ENCODE results near the gene GPI.

Gene GPI

DNA sequence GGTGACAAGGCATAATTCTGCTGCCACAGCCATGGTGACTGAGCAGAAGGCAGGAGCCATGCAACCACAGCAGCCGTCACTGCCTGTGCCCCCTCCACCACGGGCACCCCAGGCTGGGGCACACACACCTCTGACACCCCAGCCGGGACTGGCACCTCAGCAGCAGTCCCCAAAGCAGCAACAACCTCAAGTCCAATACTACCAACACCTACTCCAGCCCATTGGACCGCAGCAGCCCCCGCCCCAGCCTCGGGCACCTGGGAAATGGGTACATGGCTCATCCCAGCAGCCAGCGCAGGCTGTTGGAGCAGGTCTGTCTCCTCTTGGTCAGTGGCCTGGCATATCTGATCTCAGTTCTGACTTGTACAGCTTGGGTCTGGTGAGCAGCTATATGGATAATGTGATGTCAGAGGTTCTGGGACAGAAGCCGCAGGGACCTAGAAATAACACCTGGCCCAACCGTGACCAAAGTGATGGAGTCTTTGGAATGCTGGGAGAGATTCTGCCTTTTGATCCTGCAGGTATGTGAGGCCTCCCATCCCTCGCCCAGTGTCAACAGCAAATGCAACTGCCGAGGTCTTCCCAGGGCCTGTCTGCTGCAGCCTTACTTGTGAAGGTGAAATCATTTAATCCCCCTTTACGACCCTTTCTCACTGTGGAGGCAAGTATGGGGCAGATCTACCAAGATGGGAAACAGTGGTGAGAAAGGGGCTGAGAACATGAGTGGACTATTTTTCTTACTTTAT lies 22.9 kb upstream of the GPI start:
- DNase-seq = no peak

- DNase-seq = no peak
Observed at GRCh38 chr19:34343751-34344150, 21.2 kb upstream of the GPI start.

DNA sequence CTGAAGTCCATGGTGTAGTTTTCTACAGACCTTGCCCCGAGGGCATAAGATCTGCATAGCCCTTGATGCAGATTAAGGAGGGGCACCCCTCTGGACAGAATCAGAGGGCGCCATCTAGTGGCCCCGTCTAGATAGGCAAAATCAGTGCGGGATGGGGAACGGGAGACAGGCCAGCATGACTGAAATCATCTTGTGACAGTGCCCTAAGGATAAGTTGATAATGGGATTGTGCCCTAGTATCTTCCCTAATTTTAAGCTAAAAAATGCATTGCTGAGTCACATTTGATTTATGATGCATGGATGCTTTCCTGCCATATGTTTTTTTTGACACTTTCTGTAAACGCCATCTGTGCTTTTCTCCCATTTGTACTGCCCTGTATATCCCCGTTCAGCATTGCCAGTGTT lies 19.0 kb upstream of the GPI start:
- peak; percentile 81 to 92 for DNase-seq

DNA sequence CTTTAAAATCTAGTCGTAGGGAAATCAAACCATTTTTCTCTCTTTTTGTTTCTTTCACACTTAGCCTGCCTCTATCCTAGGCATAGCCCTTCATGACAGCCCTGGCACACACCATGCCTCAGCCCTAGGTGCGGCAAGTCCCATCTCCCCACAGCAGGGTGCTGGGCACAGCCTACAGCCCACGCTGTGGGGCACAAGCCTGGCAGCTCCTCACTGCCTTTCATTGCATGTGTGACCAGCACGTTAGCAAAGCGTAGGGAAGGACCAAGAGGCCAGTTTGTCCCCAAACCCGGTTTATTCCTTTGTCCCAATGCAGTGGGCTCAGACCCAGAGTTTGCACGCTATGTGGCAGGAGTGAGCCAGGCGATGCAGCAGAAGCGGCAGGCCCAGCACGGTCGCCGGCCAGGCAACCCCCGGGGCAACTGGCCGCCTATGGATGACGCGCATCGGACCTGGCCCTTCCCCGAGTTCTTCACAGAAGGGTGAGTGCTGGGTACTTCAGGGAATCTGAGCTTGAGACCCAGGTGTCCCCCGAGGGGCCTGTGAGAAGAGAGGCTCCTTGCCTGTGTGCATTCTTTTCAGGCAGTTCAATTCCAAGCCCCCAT lies 17.3 kb upstream of the GPI start:
- DNase-seq = peak in 1 of 2 experiments; percentile 61

- peak in 1 of 2 experiments; percentile 30 for DNase-seq
Observed at GRCh38 chr19:34348899-34349487, 16.0 kb upstream of the GPI start.

- DNase-seq = no peak
Observed at GRCh38 chr19:34350161-34350561, 14.8 kb upstream of the GPI start.

GRCh38 chr19:34351382-34351826 lies 13.6 kb upstream of the GPI start:
- no peak for DNase-seq

DNA sequence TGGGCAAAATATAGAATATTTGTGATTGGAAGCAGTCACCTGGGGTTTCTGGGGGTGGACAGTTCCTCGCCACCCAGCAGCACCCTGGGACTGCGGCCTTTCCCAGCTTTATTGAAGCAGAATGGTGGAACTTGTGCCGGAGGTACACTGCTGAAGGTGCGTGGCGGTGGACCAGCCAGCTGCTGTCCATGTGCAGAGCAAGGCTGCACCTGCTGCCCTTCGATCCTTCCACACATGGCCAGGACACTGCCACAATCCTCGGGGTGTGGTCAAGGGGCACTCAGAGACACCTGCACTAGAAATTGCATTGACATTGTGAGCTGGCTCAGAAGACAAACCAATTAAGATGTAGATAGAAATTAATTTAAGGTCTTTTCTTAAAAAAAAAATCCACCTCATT lies 11.4 kb upstream of the GPI start:
- DNase-seq = no peak

- no peak for DNase-seq
Observed at GRCh38 chr19:34355201-34355600, 9.8 kb upstream of the GPI start.

GRCh38 chr19:34356875-34357274 lies 8.1 kb upstream of the GPI start:
- DNase-seq = no peak

GRCh38 chr19:34357431-34357830 lies 7.6 kb upstream of the GPI start:
- no peak for DNase-seq

DNA sequence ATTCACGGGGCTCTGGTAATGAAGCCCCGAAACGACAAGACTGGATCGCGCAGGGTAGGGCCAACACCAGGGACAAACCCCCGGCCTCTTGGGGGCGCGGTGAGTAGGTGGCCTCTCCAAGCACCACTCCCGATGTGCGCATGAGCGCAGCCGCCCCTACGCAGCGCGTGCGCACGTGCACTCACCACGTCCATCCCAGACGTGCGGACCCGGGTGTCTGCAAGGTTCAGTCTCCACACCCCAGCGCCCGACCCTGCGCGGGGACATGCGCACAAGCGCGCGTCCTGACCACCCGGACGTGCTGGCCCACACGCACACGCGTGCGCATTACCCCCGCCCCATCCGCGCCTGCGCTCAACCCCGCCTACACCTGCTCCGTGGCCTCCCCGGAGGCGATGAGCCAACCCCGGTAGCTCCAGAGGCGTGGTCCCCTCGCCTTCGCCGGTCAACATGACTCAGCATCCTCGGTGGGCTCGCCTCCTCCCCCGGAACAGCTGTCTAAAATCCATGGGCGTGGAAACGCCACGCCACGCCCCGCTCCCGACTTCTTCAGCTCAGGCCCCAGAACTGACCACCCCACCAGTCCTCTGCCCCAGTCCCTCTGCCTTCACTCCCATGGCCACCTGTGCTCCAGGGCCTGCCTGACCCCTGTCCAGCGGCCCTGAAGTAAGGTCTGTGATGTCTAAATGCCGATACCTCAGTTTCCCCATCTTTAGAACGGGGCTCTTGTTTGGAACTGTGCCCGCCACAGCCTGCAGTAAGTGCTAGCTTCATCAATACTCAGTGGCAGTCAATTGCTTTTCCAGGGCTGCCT lies 5.6 kb upstream of the GPI start:
- peak in 1 of 2 experiments; percentile 78 for DNase-seq

- DNase-seq = no peak
Observed at GRCh38 chr19:34359954-34360315, 5.1 kb upstream of the GPI start.

- DNase-seq = no peak
Observed at GRCh38 chr19:34360354-34360909, 4.6 kb upstream of the GPI start.

DNA sequence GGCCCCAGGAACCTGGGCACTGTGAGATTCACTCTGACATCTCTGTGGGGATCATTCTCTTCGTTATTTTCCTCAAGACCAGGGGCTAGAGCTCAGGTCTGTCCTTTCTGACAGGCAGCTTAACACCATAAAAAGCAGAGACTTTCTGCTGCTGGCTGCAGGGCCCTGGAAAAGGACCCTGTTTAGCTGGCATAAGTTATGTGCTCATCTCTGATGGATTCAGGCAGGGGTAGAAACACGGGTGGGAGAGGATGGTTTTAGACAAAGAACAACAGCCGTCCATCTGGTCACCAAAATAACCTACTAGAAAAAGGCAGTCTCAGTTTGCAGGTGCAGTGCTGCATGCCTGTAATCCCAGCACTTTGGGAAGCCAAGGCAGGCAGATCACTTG lies 2.3 kb upstream of the GPI start:
- DNase-seq = no peak

DNA sequence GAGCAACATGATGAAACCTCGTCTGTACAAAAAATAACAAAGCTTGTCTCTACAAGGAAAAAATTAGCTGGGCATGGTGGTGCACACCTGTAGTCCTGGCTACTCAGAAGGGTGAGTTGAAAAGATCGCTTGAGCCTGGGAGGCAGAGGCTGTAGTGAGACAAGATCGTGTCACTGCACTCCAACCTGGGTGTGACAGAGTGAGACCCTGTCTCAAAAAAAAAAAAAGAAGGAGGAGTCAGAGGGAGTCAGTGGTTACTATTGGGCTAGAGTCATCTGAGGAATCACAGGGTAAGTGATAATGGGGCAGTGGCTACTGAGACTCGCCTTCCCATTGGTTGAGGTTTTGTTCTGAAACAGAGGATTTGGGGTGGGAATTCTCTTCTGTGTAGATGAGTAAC lies 1.9 kb upstream of the GPI start:
- DNase-seq = no peak

DNA sequence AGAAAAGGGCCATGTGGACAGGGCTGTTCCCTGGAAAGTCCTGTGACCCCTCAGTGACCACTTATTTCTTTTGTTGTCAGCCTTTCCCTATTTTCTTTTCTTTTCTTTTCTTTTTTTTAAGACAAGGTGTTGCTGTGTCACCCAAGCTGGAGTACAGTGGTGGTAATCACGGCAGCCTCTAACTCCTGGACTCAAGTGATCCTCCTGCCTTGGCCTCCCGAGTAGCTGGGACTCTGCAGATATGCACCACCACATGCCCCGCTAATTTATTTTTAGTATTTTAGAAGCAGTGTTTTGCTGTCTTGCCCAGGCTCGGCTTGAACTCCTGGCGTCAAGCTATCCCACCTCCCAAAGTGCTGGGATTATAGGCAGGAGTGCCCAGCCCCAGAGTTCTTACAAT lies 1.1 kb upstream of the GPI start:
- DNase-seq = no peak

GRCh38 chr19:34364462-34364829 lies 550 bp upstream of the GPI start:
- DNase-seq = no peak

DNA sequence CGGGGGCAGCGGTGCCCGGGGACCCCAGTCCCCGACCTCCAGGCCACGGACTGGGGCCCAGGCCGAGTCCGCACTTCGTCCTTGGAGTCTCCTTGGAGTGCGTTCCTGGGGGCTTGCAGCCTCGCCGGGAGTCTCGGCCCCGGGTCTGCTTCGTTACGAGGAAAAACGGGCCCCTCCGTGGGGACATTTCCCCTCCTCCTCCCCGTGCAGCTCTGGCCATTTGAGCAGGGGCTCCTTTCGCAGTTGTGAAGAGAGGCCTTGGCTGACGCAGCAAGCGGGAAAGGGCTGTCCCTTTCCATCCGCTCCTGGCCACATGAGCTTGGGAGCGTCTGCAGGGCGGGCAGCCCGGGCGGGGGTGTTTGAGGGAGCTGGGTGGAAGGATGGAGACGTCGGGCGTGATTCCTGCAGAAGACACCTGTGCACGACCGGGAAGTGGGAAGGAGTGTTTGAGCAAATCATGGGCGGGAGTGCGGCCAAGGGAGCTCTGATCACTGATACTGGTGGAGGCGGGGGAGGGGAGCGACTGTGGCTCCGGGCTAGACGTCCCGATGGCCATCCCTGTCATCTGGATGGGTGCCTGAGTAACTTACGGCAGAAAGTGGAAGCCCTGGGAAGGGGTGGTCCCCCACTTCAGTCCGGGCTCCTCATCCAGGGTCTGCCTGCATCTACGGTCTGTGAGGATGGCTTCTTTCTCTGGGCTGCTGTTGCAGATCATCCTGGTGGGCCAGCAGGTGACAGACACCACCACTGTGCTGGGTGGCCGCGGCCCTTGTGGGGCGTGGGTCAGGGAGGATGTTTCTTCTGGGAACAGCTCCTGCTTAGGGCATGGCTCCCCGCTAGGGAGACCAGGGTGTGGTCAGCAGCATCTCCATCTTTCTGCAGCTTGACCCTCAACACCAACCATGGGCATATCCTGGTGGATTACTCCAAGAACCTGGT lies 736 bp downstream of the GPI start:
- no peak for DNase-seq

DNA sequence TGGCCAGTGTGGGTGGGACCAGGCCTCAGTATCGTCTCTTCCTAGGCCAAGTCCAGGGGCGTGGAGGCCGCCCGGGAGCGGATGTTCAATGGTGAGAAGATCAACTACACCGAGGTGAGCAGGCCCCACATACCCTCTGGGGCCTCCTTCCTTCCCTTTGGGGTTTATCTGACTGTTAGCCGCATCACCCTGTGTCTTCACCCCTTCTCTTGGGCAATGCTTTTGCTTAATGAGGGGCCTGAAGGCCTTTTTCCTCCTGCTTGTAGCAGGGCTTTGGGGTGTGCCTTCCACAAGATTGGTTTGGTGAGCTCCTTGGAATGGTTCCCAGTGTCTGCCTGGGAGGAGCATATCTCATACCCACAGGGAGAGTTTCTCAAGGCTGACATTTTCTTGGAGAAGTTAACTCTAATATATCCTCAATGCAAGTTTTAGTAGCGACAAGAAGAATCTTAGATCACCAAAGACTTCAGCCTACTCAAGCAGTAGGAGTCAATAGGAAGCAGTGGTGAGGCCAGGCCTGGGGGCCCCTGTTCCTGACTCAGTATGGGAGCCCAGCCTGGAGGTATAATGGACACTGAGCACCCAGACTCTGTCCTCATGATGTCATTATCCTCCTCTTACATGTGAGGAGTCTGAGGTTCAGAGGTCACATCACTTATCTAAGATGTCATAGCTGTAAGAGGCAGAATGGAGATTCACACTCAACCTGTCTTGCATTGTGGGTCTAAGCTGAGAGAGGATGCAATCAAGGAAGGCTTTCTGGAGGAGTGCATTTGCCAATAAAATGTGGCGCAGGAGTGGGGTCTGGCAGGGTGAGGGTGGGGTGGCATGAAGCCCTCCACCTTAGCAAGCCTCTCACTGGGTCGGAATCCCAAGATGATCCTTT lies 2.0 kb downstream of the GPI start:
- no peak for DNase-seq

- DNase-seq = no peak
Observed at GRCh38 chr19:34367624-34367957, 2.6 kb downstream of the GPI start.

All from cerebellar nuclear complex (tissue), 1 donor.